ENCODE results near the gene CDH16.

DNA sequence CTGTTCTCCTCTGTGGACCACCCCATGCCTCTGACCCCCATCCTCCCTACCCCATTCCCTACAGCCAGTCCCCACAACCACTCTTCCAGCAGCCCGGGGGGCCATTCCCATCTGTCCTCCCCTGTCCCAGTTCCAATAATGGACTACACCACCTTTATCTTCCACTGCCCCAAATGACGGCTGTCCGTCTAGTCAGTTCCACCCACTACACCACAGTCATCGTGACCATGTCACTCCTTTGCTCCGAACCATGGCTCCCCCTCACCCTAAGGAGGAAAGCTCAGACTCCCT is 23.1 kb downstream of the CDH16 start:
- TF ChIP-seq POLR2A (IDR thresholded peaks at IDR 0.05; ENCODE audit: low read length) (no peak), GATA1 (IDR thresholded peaks at IDR 0.05; ENCODE audit: low read depth, low read length) (no peak)
